GM19463 (cell line): ENCODE data around the gene NAT9.

Source experiments
- ATAC-seq: cut with Tn5 transposase; IDR thresholded peaks from one replicate; pipeline ENCODE4 v1.9.1; 2021; ENCODE audit warnings: mild to moderate bottlenecking, moderate library complexity; ENCODE audit not compliant: unreplicated experiment

NAT9 gene

GRCh38 chr17:74731347-74731605 is 44.9 kb downstream of the NAT9 start:
- no peak for ATAC-seq

- ATAC-seq: no peak
Measured at GRCh38 chr17:74730491-74731346, 45.4 kb downstream of the NAT9 start.

GRCh38 chr17:74729866-74730265 is 46.3 kb downstream of the NAT9 start:
- no peak for ATAC-seq

- ATAC-seq: no peak
Measured at GRCh38 chr17:74729368-74729767, 46.8 kb downstream of the NAT9 start.

GRCh38 chr17:74728702-74729075 is 47.5 kb downstream of the NAT9 start:
- no peak for ATAC-seq

GRCh38 chr17:74728033-74728701 is 48.0 kb downstream of the NAT9 start:
- ATAC-seq: no peak

- ATAC-seq: no peak
Measured at GRCh38 chr17:74725111-74725510, 51.0 kb downstream of the NAT9 start.

- no peak for ATAC-seq
Measured at GRCh38 chr17:74723891-74724290, 52.3 kb downstream of the NAT9 start.

GRCh38 chr17:74722782-74723181 is 53.4 kb downstream of the NAT9 start:
- ATAC-seq: no peak
